WERI-Rb-1 (cell line): ENCODE results near the gene KMT5B.

Experiments
- DNase-seq: peaks from one replicate; pipeline ENCODE4 v3.0.0-alpha.2; 2020
- H3K27ac ChIP-seq: fragments of 250-450 bp; sonication (Bioruptor Pico); 2 replicates; pipeline ENCODE4 v1.5.1; 2020; ENCODE audit warnings: mild to moderate bottlenecking, moderate library complexity
- H3K27me3 ChIP-seq: fragments of 250-450 bp; sonication (Bioruptor Pico); 2 replicates; pipeline ENCODE4 v1.5.1; 2021; ENCODE audit warnings: mild to moderate bottlenecking, low read depth, moderate library complexity; ENCODE audit not compliant: insufficient read depth, severe bottlenecking
- H3K36me3 ChIP-seq: fragments of 250-450 bp; sonication (Bioruptor Pico); 2 replicates; pipeline ENCODE4 v1.5.1; 2020; ENCODE audit warnings: mild to moderate bottlenecking, moderate library complexity
- H3K4me3 ChIP-seq: 2 replicates; pipeline ENCODE4 v1.5.1; 2011; ENCODE audit warnings: low read depth, mild to moderate bottlenecking, control low read depth, low read length
- H3K9me3 ChIP-seq: fragments of 250-450 bp; sonication (Bioruptor Pico); 2 replicates; pipeline ENCODE4 v1.5.1; 2021; ENCODE audit warnings: mild to moderate bottlenecking, moderate library complexity; ENCODE audit not compliant: severe bottlenecking
- TF ChIP-seq, protein P1 (sequence below): IDR thresholded peaks from 2 replicates; pipeline ENCODE4 v1.5.1; 2011; ENCODE audit warnings: low read depth, mild to moderate bottlenecking, control low read depth, inconsistent platforms, low read length

The KMT5B gene

DNA sequence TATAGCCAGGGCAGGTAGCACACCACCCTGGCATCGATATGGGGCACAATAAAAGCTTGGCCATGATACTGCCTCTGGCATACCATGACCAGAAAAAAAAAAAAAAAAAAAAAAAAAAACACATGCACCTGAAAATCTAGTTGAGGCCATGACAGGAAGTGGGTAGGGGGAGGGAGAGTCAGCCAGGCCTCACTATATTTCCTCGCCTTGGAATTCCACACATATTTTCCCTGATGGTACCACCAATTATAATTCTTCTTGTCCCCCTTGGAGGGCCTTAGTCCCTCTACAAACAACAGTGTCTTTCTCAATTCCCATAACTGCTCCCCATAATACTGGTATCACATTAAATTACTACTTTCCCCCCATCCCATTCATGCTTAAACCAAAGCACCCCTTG is 79.3 kb downstream of the KMT5B start:
- peaks cover 16% of the 10 kb centered on the region for H3K9me3 ChIP-seq
- no peak overlapping the region for H3K27ac ChIP-seq
- TF ChIP-seq, protein P1, sequence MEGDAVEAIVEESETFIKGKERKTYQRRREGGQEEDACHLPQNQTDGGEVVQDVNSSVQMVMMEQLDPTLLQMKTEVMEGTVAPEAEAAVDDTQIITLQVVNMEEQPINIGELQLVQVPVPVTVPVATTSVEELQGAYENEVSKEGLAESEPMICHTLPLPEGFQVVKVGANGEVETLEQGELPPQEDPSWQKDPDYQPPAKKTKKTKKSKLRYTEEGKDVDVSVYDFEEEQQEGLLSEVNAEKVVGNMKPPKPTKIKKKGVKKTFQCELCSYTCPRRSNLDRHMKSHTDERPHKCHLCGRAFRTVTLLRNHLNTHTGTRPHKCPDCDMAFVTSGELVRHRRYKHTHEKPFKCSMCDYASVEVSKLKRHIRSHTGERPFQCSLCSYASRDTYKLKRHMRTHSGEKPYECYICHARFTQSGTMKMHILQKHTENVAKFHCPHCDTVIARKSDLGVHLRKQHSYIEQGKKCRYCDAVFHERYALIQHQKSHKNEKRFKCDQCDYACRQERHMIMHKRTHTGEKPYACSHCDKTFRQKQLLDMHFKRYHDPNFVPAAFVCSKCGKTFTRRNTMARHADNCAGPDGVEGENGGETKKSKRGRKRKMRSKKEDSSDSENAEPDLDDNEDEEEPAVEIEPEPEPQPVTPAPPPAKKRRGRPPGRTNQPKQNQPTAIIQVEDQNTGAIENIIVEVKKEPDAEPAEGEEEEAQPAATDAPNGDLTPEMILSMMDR, result no peak
- no peaks in the 10 kb centered on the region for H3K36me3 ChIP-seq
- DNase-seq, result no peak
- H3K4me3 ChIP-seq, result no peak overlapping the region
- H3K27me3 ChIP-seq, result no peaks in the 10 kb centered on the region

DNA sequence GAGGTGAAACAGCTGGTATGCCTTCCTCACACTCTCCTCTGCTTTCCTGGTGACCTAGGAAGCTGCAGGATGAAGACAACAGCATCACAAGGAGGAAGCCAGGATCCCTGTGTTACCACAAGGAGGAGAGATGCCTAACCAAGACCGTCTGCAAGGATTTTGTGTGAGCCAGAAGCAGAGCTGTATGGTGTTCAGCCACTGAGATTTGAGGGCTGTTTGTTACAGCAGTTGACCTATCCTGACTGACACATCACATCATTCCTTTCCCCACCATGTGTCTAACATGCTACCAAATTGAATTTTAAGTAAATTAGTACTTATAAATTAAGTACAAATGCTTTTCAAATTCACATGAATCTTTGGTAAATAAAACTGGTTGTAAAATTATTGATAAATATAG is 83.0 kb downstream of the KMT5B start:
- H3K27ac ChIP-seq, result no peak overlapping the region
- DNase-seq, result no peak
- peaks cover 16% of the 10 kb centered on the region for H3K9me3 ChIP-seq
- H3K4me3 ChIP-seq, result no peak overlapping the region
- no peaks in the 10 kb centered on the region for H3K27me3 ChIP-seq
- H3K36me3 ChIP-seq, result no peaks in the 10 kb centered on the region
- TF ChIP-seq, protein P1, result no peak

DNA sequence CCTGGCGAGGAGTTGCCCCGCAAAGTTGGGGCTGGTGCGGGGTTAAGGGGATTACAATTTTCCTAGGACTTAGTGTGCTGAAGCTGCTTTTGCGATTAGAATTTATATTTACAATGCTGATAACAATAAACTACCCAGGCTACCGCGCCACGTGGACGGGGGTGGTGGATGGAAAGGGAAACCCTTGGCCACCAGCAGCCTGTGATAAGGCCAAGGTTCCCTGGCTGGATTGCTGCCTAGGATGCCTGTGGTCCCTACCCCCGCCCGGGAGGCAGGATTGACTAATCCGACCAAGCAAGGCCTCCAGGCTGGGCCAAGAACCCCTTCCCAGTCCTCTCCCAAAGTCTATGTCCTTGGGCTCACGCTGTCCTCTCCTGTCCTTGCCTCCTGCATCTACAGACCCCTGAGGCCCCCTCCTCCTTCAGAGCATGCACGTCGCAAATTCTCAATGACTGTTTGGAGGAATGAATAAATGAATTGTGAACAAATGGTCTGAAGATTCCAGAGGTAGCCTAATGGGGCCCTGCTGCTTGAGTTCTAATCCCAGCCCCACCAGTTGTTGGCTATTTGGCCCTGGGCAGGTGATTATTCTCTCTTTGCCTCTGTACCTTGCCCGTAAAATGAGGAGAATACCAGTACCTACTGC is 84.3 kb downstream of the KMT5B start:
- no peaks in the 10 kb centered on the region for H3K27me3 ChIP-seq
- H3K9me3 ChIP-seq, result peaks cover 12% of the 10 kb centered on the region
- DNase-seq, result peak; percentile 62
- TF ChIP-seq, protein P1, result no peak
- H3K27ac ChIP-seq, result peak overlapping the region; percentile 5; the same call in 1 of the 2 replicates
- H3K4me3 ChIP-seq, result peak overlapping the region; percentile 58
- H3K36me3 ChIP-seq, result no peaks in the 10 kb centered on the region

DNA sequence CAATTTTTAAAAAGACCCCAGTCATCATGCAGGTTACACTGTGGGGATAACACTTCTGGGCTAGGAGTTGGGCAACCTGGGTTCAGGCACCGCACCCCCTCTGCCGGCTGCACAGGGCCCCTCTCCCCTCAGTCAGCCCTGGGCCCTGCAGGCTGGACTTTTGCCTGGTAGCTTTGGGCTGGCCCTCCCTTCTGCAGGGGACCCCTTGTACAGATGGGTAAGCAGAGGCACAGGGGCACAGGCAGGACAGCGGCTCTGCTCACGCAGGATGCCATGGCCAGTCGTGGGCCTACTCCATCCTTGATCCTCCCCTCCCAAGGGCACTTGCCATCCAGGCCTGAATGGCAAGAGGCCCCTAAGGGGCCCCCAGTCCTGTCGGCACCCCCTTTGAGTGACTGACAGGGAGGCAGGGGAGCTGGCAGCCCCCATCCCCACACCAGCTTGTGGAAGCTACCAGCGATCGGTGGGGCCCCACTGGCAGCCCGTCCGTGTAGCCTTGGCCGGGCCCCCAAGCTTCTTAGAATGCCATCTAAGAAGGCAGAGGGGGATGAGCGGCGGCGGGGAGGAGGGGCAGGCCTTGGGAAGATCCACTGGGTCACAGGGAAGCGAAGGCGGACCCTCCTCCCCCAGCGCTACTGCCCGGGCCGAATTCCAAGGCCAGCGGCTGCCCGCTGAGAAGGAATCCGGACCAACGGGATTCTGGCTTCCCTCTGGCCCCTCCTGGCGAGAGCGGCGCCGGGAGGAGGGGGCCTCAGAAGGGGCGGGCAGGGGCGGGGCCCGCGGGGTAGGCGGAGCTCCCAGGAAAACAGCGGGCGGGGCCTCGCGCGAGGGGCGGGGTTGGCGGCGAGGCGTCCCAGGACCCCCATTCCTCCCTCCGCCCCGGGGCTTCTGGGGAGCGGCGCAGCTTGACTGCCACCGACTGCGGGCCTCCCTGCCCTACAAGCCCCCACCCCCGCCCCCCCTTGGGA is 85.1 kb downstream of the KMT5B start:
- Histone ChIP-seq H3K27ac (peak overlapping the region; percentile 18), H3K36me3 (no peaks in the 10 kb centered on the region), H3K27me3 (no peaks in the 10 kb centered on the region), H3K9me3 (peaks cover 12% of the 10 kb centered on the region), H3K4me3 (peak overlapping the region; percentile 58)
- TF ChIP-seq, protein P1, result no peak
- peak; percentile 69 for DNase-seq

DNA sequence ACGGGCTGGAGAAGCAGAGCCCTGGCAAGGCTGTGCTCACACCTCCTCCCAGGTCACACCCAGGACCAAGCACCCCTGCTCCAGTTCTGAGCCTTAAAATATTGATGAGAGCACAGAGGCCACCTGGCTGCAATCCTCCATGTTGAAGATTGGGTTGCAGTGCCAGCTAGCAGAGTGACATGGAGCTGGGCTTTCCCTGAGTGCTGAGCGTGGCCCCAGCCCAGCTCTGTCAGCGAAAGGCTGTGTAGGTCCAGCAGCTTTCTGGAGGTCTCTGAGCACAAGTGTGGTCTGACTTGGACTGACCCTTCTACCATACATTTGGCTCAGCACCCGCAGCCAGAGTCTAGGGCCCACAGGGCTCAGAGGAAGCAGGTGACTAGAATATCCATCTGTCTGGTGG is 87.9 kb downstream of the KMT5B start:
- Histone ChIP-seq H3K27me3 (no peaks in the 10 kb centered on the region), H3K4me3 (no peak overlapping the region), H3K9me3 (peaks cover 2% of the 10 kb centered on the region), H3K36me3 (no peaks in the 10 kb centered on the region), H3K27ac (no peak overlapping the region)
- TF ChIP-seq, protein P1, result no peak
- DNase-seq, result no peak
